Activated T-cell treated with anti-CD3 and anti-CD28 coated beads, Interleukin-2, amount 50 U/mL, for 4 hours (primary cell): Measurements from ENCODE around the gene SPAAR. TPM values are rescaled to one million over a fixed set of nuclear protein-coding genes. Genes with fewer than 3 reads are reported as not detected.
"Not testable (repeated sequence)": the region's sequence is repeated elsewhere in the genome, so short reads cannot be mapped to it uniquely, and the experiment has no call there.

ENCODE experiments used
- ATAC-seq, 2 donors: fragments of 200-7000 bp; cut with Tn5 transposase; one replicate each; pipeline ENCODE4 v1.10.0; 2021
- DNase-seq: peaks from one replicate; pipeline ENCODE4 v3.0.0-alpha.2; 2020
- H3K27me3 Mint-ChIP-seq: one replicate; pipeline ENCODE4 v1.8.0; 2021; ENCODE audit warnings: low read depth, mixed read lengths
- H3K36me3 Mint-ChIP-seq: one replicate; pipeline ENCODE4 v1.8.0; 2022; ENCODE audit warnings: mixed read lengths; ENCODE audit not compliant: insufficient read depth
- H3K4me1 Mint-ChIP-seq: one replicate; pipeline ENCODE4 v1.8.0; 2021; ENCODE audit warnings: low read depth, mixed read lengths
- H3K4me3 Mint-ChIP-seq: one replicate; pipeline ENCODE4 v1.8.0; 2021; ENCODE audit warnings: mild to moderate bottlenecking, moderate library complexity, mixed read lengths
- H3K9me3 Mint-ChIP-seq: one replicate; pipeline ENCODE4 v1.8.0; 2021; ENCODE audit warnings: mixed read lengths
- total RNA-seq, 3 donors: library from RNA; stranded (reverse); gene quantifications; one replicate each; pipeline ENCODE4 v1.2.1, GENCODE V29; 2021

The SPAAR gene
- total RNA-seq, 3 donors from 2014 or later = not detected

- ATAC-seq = no peak
- Mint-ChIP-seq H3K27me3 (no peaks in the 10 kb centered on the region), H3K9me3 (no peaks in the 10 kb centered on the region), H3K36me3 (no peaks in the 10 kb centered on the region), H3K4me3 (no peak overlapping the region), H3K4me1 (peaks cover 57% of the 10 kb centered on the region)
- DNase-seq = no peak
These were observed 675 bp upstream of the SPAAR start for GRCh38 chr9:35908504-35909125.

GRCh38 chr9:35909687-35910612 lies 660 bp downstream of the SPAAR start:
- no peaks in the 10 kb centered on the region for H3K9me3 Mint-ChIP-seq
- H3K4me1 Mint-ChIP-seq = peaks cover 55% of the 10 kb centered on the region
- H3K36me3 Mint-ChIP-seq = no peaks in the 10 kb centered on the region
- H3K4me3 Mint-ChIP-seq = no peak overlapping the region
- H3K27me3 Mint-ChIP-seq = no peaks in the 10 kb centered on the region
- ATAC-seq (no peak), DNase-seq (no peak)

- no peaks in the 10 kb centered on the region for H3K27me3 Mint-ChIP-seq
- H3K4me3 Mint-ChIP-seq = peak overlapping the region; percentile 45
- no peaks in the 10 kb centered on the region for H3K36me3 Mint-ChIP-seq
- peak; percentile 46 to 55 for ATAC-seq
- H3K4me1 Mint-ChIP-seq = peaks cover 54% of the 10 kb centered on the region
- no peaks in the 10 kb centered on the region for H3K9me3 Mint-ChIP-seq
- peak; percentile 30 for DNase-seq
These were observed 1.5 kb downstream of the SPAAR start for GRCh38 chr9:35910613-35911359.

- no peak for ATAC-seq
- H3K4me1 Mint-ChIP-seq = peaks cover 52% of the 10 kb centered on the region
- no peak overlapping the region for H3K4me3 Mint-ChIP-seq
- no peaks in the 10 kb centered on the region for H3K9me3 Mint-ChIP-seq
- DNase-seq = no peak
- no peaks in the 10 kb centered on the region for H3K36me3 Mint-ChIP-seq
- no peaks in the 10 kb centered on the region for H3K27me3 Mint-ChIP-seq
These were observed 2.4 kb downstream of the SPAAR start for GRCh38 chr9:35911690-35912089.

GRCh38 chr9:35912791-35913400 lies 3.6 kb downstream of the SPAAR start:
- Mint-ChIP-seq H3K9me3 (no peaks in the 10 kb centered on the region), H3K4me3 (no peak overlapping the region), H3K36me3 (no peaks in the 10 kb centered on the region), H3K27me3 (no peaks in the 10 kb centered on the region), H3K4me1 (peaks cover 41% of the 10 kb centered on the region)
- DNase-seq = no peak
- ATAC-seq = no peak

- DNase-seq, H3K36me3 Mint-ChIP-seq, H3K9me3 Mint-ChIP-seq, H3K4me3 Mint-ChIP-seq, H3K27me3 Mint-ChIP-seq, ATAC-seq: not testable (repeated sequence)
- H3K4me1 Mint-ChIP-seq = peaks cover 36% of the 10 kb centered on the region
These were observed 4.1 kb downstream of the SPAAR start for GRCh38 chr9:35913429-35913828.

- DNase-seq = no peak
- peaks cover 30% of the 10 kb centered on the region for H3K4me1 Mint-ChIP-seq
These were observed 5.1 kb downstream of the SPAAR start for GRCh38 chr9:35914301-35914807.

GRCh38 chr9:35915681-35916294 lies 6.5 kb downstream of the SPAAR start:
- ATAC-seq (no peak), DNase-seq (no peak)
- Mint-ChIP-seq H3K4me3 (no peak overlapping the region), H3K9me3 (no peaks in the 10 kb centered on the region), H3K36me3 (no peaks in the 10 kb centered on the region), H3K27me3 (no peaks in the 10 kb centered on the region), H3K4me1 (peaks cover 16% of the 10 kb centered on the region)

More at GRCh38 chr9:35914301-35914807, 5.1 kb downstream of the SPAAR start:
- H3K9me3 Mint-ChIP-seq = no peaks in the 10 kb centered on the region
- no peak for ATAC-seq
- H3K36me3 Mint-ChIP-seq = no peaks in the 10 kb centered on the region
- H3K4me3 Mint-ChIP-seq = no peak overlapping the region
- no peaks in the 10 kb centered on the region for H3K27me3 Mint-ChIP-seq

- no peak overlapping the region for H3K4me3 Mint-ChIP-seq
- no peaks in the 10 kb centered on the region for H3K27me3 Mint-ChIP-seq
- no peak for ATAC-seq
- H3K4me1 Mint-ChIP-seq = peaks cover 4% of the 10 kb centered on the region
- no peaks in the 10 kb centered on the region for H3K9me3 Mint-ChIP-seq
- DNase-seq = no peak
- no peaks in the 10 kb centered on the region for H3K36me3 Mint-ChIP-seq
These were observed 8.0 kb downstream of the SPAAR start for GRCh38 chr9:35917261-35917660.

GRCh38 chr9:35918780-35919179 lies 9.5 kb downstream of the SPAAR start:
- DNase-seq (no peak), ATAC-seq (no peak)
- peaks cover 4% of the 10 kb centered on the region for H3K4me1 Mint-ChIP-seq
- H3K36me3 Mint-ChIP-seq = no peaks in the 10 kb centered on the region
- H3K27me3 Mint-ChIP-seq = no peaks in the 10 kb centered on the region
- H3K9me3 Mint-ChIP-seq = no peaks in the 10 kb centered on the region
- H3K4me3 Mint-ChIP-seq = no peak overlapping the region

- H3K9me3 Mint-ChIP-seq = no peaks in the 10 kb centered on the region
- ATAC-seq (no peak), DNase-seq (no peak)
- H3K4me3 Mint-ChIP-seq = no peak overlapping the region
- no peaks in the 10 kb centered on the region for H3K27me3 Mint-ChIP-seq
- H3K4me1 Mint-ChIP-seq = peaks cover 9% of the 10 kb centered on the region
- no peaks in the 10 kb centered on the region for H3K36me3 Mint-ChIP-seq
These were observed 10.1 kb downstream of the SPAAR start for GRCh38 chr9:35919212-35920008.

GRCh38 chr9:35920051-35920620 lies 10.8 kb downstream of the SPAAR start:
- Mint-ChIP-seq H3K4me1 (peaks cover 13% of the 10 kb centered on the region), H3K9me3 (no peaks in the 10 kb centered on the region), H3K27me3 (no peaks in the 10 kb centered on the region), H3K4me3 (no peak overlapping the region), H3K36me3 (no peaks in the 10 kb centered on the region)
- no peak for DNase-seq
- ATAC-seq = no peak

- no peak for DNase-seq
- Mint-ChIP-seq H3K9me3 (no peaks in the 10 kb centered on the region), H3K36me3 (no peaks in the 10 kb centered on the region), H3K27me3 (no peaks in the 10 kb centered on the region), H3K4me3 (no peak overlapping the region), H3K4me1 (peaks cover 11% of the 10 kb centered on the region)
- no peak for ATAC-seq
These were observed 14.3 kb downstream of the SPAAR start for GRCh38 chr9:35923598-35923926.
